ENCODE measurements around the gene ZNF263. TPM values are rescaled to one million over a fixed set of nuclear protein-coding genes. Genes with fewer than 3 reads are reported as not detected.

The ZNF263 gene
- polyA plus RNA-seq, 1 of the 3 experiments (the other 2 are of a cell fraction) = 13.7 TPM

DNA sequence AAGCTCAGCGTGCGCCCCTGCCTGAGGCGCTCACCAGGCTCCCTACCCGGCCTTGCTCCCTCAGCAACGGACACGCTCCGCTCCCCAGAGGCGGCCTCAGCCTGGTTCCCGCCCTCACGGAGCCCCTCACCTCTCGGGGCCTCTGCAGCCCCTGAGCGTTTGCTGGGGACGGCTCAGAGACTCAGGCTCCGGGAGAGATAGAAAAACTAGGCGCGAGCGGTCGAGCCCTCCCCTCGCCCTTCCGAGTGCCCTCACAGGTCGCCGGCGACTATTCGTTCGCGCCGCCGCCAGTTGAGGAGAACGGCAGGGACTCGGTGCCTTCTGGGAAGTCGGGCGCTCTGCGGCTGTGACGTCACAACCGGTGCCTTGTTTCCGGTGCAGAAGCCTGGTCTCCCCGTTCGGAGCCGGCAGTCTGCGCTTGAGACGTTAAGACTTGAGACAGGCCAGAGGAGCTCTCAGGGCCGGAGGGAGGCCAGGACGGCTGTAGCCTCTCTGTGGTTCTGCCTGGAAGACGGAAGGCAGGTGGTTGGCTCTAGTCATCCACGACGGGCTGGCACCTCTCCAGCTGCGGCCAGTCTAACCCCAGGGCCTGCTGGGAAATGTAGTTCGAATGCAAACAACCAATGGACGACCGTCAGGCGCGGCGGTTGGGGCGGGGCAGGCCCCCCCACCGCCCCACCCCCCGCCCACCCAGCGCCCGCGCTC is 48.3 kb upstream of the ZNF263 start, which contains the start of gene ZNF200:
TSS of gene ZNF200 (minus strand) at position 302 of the 705 bp plus-strand sequence. CDS start 1,403 bp downstream, outside the sequence.
- peak; percentile 95 for DNase-seq
- H4K20me1 ChIP-seq (ENCODE audit: insufficient read depth) = no peaks in the 10 kb centered on the region
- H2AFZ ChIP-seq (ENCODE audit: low read depth) = peak within 1 kb of the TSS; percentile 98
- peaks cover 26% of the 10 kb centered on the region for H3K79me2 ChIP-seq (ENCODE audit: insufficient read depth)
- H3K9ac ChIP-seq = peak within 1 kb of the TSS; percentile 90
- H3K36me3 ChIP-seq (replicated peaks in 1 of 2; ENCODE audit: control insufficient read depth in 1 of 2, insufficient read depth in 2 of 2, low read length in 1 of 2) = peaks cover 33 to 34% of the 10 kb centered on the region in 2 experiments
- H3K9me3 ChIP-seq = no peaks in the 10 kb centered on the region
- ChIA-PET POLR2A (interaction anchor here (0.8 kb wide), 1 partner anchor 46 kb away, joined by 5 read pairs; no protein-coding TSS in a partner anchor), CTCF (interaction anchor here (0.6 kb wide), 1 partner anchor 21 kb away, joined by 3 read pairs; the partner anchor contains the start of gene MEFV)
- peak within 1 kb of the TSS; percentile 96 to 99 for H3K27ac ChIP-seq (ENCODE audit: low read depth in 2 of 2, low read length in 1 of 2)
- under 1% methylated on average over 29 of the region's 59 CpGs for WGBS (ENCODE audit: low lambda C conversion rate)
- H3K4me3 ChIP-seq (ENCODE audit: low read depth in 2 of 2, low read length in 1 of 2) = peak within 1 kb of the TSS; percentile 96 to 99
- H3K4me1 ChIP-seq (ENCODE audit: control insufficient read depth in 1 of 2, insufficient read depth in 2 of 2, low read depth in 1 of 2, low read length in 1 of 2) = peaks cover 10 to 11% of the 10 kb centered on the region in 2 experiments; a peak in 1 of 4 replicates
- H3K4me2 ChIP-seq = peak within 1 kb of the TSS; percentile 99
- H3K27me3 ChIP-seq (ENCODE audit: insufficient read depth) = no peaks in the 10 kb centered on the region; the same call in 1 of the 2 replicates
- H3F3A ChIP-seq (replicated peaks; ENCODE audit: insufficient read depth) = peaks cover 11% of the 10 kb centered on the region
- H3K9me2 ChIP-seq = no peaks in the 10 kb centered on the region
- TF ChIP-seq CHD2 (IDR thresholded peaks at IDR 0.05; ENCODE audit: low read length, partially characterized antibody) (peak; percentile 74), ELF1 (IDR thresholded peaks at IDR 0.05) (peak; percentile 71), TAF1 (IDR thresholded peaks at IDR 0.05; ENCODE audit: borderline replicate concordance, low read depth, low read length) (peak; percentile 75), NRF1 (IDR thresholded peaks at IDR 0.05; ENCODE audit: low read depth, low read length) (no peak), RXRA (IDR thresholded peaks at IDR 0.05; ENCODE audit: borderline replicate concordance, low read depth) (no peak), GABPA (IDR thresholded peaks at IDR 0.05; ENCODE audit: low read depth) (peak; percentile 93), TCF12 (IDR thresholded peaks at IDR 0.05) (peak; percentile 26; the same call in 1 of the 2 replicates), SIN3A (IDR thresholded peaks at IDR 0.05; ENCODE audit: borderline replicate concordance, low read depth, low read length) (no peak), NFIC (IDR thresholded peaks at IDR 0.05; ENCODE audit: borderline replicate concordance) (peak; percentile 90), POLR2AphosphoS5 (IDR thresholded peaks at IDR 0.05; ENCODE audit: low read depth, low read length) (peak; percentile 88; the same call in 1 of the 2 replicates)
- TF ChIP-seq, protein P1, sequence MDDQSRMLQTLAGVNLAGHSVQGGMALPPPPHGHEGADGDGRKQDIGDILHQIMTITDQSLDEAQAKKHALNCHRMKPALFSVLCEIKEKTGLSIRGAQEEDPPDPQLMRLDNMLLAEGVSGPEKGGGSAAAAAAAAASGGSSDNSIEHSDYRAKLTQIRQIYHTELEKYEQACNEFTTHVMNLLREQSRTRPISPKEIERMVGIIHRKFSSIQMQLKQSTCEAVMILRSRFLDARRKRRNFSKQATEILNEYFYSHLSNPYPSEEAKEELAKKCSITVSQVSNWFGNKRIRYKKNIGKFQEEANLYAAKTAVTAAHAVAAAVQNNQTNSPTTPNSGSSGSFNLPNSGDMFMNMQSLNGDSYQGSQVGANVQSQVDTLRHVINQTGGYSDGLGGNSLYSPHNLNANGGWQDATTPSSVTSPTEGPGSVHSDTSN (IDR thresholded peaks at IDR 0.05) = peak; percentile 99
- TF ChIP-seq, protein P2, sequence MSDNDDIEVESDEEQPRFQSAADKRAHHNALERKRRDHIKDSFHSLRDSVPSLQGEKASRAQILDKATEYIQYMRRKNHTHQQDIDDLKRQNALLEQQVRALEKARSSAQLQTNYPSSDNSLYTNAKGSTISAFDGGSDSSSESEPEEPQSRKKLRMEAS (IDR thresholded peaks at IDR 0.05; ENCODE audit: low read depth) = peak; percentile 75; the same call in 1 of the 2 replicates

DNA sequence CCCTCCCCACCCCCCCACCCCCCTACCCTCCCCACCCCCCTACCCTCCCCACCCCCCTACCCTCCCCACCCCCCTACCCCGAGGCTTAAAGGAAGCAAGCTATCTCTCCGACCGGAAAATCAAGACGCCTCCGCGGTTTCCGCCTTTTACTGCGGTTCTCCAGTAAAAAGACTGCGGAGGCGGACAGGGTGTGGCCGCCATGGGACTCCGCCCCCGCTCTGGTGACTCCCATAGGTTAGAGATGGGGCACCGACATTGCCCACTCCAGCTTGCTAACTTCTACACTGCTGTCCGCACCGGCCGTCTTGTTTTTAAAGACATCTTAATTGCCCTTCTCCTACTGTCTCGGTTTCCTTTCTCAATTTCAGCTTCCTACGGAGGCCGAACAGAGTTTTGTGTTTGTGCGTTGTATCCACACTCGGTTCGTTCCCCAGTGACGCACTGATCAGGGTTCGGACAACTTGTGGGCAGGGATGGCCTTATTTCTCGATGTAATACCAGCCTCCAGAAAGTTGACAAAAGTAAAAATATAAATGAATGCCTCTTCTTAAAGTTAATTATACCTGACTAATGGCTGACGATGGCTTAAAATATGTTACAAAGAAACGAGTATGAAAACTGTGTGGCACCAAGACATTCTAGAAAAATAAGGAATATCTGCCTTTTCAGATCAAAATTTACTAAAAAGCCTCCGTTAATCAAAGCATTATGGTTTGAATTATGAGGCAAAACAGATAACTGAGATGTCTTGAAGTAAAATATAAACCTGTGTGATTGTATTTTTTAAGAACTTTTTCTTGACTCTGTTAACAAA is 47.2 kb upstream of the ZNF263 start:
- H3K4me3 ChIP-seq (ENCODE audit: low read depth in 2 of 2, low read length in 1 of 2) = no peak overlapping the region
- H3K4me2 ChIP-seq = no peak overlapping the region
- WGBS (ENCODE audit: low lambda C conversion rate) = 80% methylated on average over 29 of the region's 29 CpGs
- CTCF ChIA-PET = interaction anchor here (0.6 to 1.6 kb wide), 2 partner anchors 20 to 22 kb away, joined by 3 read pairs; partner anchors contain the start of gene MEFV
- H3K9me2 ChIP-seq = no peaks in the 10 kb centered on the region
- no peak overlapping the region for H2AFZ ChIP-seq (ENCODE audit: low read depth)
- POLR2A ChIA-PET = no interaction called here
- no peaks in the 10 kb centered on the region for H4K20me1 ChIP-seq (ENCODE audit: insufficient read depth)
- DNase-seq = no peak
- H3K9ac ChIP-seq = no peak overlapping the region
- peaks cover 23% of the 10 kb centered on the region in 2 experiments for H3K36me3 ChIP-seq (replicated peaks in 1 of 2; ENCODE audit: control insufficient read depth in 1 of 2, insufficient read depth in 2 of 2, low read length in 1 of 2)
- no peak overlapping the region for H3K27ac ChIP-seq (ENCODE audit: low read depth in 2 of 2, low read length in 1 of 2)
- H3K4me1 ChIP-seq (ENCODE audit: control insufficient read depth in 1 of 2, insufficient read depth in 2 of 2, low read depth in 1 of 2, low read length in 1 of 2) = peaks cover 10 to 11% of the 10 kb centered on the region in 2 experiments; a peak in 1 of 4 replicates
- peaks cover 26% of the 10 kb centered on the region for H3K79me2 ChIP-seq (ENCODE audit: insufficient read depth)
- peaks cover 7% of the 10 kb centered on the region; the same call in 1 of the 2 replicates for H3K27me3 ChIP-seq (ENCODE audit: insufficient read depth)
- H3K9me3 ChIP-seq = no peaks in the 10 kb centered on the region
- H3F3A ChIP-seq (replicated peaks; ENCODE audit: insufficient read depth) = peaks cover 11% of the 10 kb centered on the region
- TF ChIP-seq EP300 (IDR thresholded peaks at IDR 0.05; ENCODE audit: borderline replicate concordance in 1 of 2, low read depth in 1 of 2, low read length in 1 of 2) (no peak), FOXJ3 (CRISPR knock-in tag; IDR thresholded peaks at IDR 0.05) (no peak), NFIC (IDR thresholded peaks at IDR 0.05; ENCODE audit: borderline replicate concordance) (no peak), ELF1 (IDR thresholded peaks at IDR 0.05) (no peak), MEF2A (IDR thresholded peaks at IDR 0.05; ENCODE audit: borderline replicate concordance, low read depth) (no peak), FOXM1 (IDR thresholded peaks at IDR 0.05; ENCODE audit: low read depth) (no peak), GABPA (IDR thresholded peaks at IDR 0.05; ENCODE audit: low read depth) (no peak), SMC3 (IDR thresholded peaks at IDR 0.05; ENCODE audit: low read depth, low read length) (no peak), JUND (IDR thresholded peaks at IDR 0.05) (no peak), RCOR1 (IDR thresholded peaks at IDR 0.05; ENCODE audit: low read length) (no peak), YY1 (IDR thresholded peaks at IDR 0.05; ENCODE audit: low read depth) (no peak), RFX5 (IDR thresholded peaks at IDR 0.05; ENCODE audit: low read length) (no peak), TAF1 (IDR thresholded peaks at IDR 0.05; ENCODE audit: borderline replicate concordance, low read depth, low read length) (no peak), GATA2 (CRISPR knock-in tag; IDR thresholded peaks at IDR 0.05) (no peak)
- TF ChIP-seq, protein P3, sequence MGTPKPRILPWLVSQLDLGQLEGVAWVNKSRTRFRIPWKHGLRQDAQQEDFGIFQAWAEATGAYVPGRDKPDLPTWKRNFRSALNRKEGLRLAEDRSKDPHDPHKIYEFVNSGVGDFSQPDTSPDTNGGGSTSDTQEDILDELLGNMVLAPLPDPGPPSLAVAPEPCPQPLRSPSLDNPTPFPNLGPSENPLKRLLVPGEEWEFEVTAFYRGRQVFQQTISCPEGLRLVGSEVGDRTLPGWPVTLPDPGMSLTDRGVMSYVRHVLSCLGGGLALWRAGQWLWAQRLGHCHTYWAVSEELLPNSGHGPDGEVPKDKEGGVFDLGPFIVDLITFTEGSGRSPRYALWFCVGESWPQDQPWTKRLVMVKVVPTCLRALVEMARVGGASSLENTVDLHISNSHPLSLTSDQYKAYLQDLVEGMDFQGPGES (IDR thresholded peaks at IDR 0.05; ENCODE audit: low read depth, low read length) = no peak
- TF ChIP-seq, protein P2 (IDR thresholded peaks at IDR 0.05; ENCODE audit: low read depth) = no peak

All from SK-N-SH (cell line).